DMS153 treated with DMSO at 0.1 percent for 48 hours (cell line): ENCODE results near the gene RHO.

ENCODE experiments used
- DNase-seq: peaks from one replicate; lab custom pipeline; 2025; ENCODE audit not compliant: unreplicated experiment; lab: John Stamatoyannopoulos, UW

Gene RHO

GRCh38 chr3:129518581-129518980, 9.9 kb upstream of the RHO start:
- DNase-seq: no peak

DNA sequence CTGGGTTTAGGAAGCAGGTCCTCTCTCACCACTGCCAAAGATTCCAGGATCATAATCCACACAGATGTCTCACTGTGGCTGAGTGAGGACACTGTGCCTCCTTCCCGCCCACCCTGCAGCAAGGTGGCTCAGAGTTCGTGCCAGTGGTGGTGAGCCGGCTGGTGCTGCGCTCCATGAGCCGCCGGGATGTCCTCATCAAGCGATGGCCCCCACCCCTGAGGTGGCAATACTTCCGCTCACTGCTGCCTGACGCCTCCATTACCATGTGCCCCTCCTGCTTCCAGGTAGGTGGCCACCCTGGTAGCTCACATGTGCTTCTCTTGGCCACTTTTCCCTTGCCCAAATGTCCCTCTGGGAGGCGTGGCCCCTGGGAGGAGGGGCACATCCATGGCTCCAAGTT, 9.0 kb upstream of the RHO start:
- no peak for DNase-seq

DNA sequence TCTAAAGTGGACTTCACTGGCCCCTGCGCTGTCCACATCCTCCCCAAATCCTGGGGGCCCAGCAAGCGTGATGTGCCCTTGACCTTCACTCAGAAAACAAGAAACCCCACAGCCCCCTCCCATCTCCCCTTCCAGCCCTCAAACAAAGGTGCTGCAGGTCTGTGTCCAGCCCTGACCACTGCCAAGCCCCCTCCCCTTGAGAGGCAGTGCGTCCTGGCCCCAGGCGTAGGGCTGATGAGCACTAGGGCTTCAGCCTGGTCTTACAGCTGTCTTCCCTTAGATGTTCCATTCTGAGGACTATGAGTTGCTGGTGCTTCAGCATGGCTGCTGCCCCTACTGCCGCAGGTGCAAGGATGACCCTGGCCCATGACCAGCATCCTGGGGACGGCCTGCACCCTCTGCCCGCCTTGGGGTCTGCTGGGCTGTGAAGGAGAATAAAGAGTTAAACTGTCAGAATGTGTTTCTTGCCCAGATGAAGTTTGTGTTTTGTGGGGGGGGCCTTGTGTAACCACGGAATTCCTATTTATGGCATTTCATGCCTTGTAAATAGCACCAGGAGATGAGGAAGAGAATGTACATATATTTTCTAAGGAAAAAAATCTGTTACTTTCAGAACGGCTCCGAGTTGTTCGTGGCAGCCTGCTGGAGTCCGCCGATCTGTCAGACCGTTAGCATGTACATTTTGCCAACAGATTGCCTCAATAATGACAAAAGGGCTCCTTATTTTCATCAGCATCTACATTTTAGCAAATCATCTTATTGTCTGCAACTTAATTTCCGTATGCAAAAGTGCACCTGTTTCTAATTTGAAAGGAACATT, 8.3 kb upstream of the RHO start:
- DNase-seq: no peak

DNA sequence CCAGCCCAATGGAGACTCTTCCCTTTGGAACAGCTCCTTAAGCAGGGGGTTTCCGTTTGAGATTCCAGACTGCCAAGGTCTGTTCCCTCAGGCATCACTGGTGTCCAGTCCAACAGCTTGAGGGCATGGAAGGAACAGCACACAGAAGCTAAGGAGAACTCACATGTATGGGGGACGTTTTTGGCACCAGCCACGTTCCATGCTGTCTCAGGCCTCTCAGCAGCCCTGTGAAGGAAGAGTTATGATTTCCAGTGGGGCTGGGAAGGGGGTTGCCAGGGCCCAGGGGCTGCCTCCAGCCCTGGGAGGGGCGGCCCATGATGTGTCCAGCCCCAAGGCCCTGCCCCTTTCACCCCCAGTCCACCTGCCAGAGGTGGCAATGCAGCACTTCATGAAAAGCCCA, 7.5 kb upstream of the RHO start:
- DNase-seq: no peak

- no peak for DNase-seq
Observed at GRCh38 chr3:129521611-129522010, 6.8 kb upstream of the RHO start.

DNA sequence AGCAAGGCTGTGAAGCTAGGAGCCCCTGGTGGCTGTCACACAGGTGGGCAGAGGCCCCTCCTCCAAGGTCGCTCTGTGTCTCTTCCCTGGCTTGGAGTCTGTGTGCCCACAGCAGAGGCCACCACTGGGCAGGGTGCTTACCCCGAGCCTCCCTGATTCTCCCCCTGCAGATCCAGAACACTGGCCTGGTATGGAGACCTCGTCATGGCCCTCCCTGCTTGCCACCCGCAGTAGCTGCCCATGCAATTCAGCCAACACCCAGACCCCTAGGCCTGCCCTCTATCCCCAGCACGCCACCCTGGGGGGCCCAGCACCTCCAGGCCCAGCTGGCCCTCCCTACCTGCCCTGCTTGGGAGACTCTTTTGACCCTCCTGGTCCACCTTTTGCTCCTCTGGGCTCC, 5.5 kb upstream of the RHO start:
- no peak for DNase-seq

GRCh38 chr3:129524081-129524480, 4.4 kb upstream of the RHO start:
- no peak for DNase-seq

DNA sequence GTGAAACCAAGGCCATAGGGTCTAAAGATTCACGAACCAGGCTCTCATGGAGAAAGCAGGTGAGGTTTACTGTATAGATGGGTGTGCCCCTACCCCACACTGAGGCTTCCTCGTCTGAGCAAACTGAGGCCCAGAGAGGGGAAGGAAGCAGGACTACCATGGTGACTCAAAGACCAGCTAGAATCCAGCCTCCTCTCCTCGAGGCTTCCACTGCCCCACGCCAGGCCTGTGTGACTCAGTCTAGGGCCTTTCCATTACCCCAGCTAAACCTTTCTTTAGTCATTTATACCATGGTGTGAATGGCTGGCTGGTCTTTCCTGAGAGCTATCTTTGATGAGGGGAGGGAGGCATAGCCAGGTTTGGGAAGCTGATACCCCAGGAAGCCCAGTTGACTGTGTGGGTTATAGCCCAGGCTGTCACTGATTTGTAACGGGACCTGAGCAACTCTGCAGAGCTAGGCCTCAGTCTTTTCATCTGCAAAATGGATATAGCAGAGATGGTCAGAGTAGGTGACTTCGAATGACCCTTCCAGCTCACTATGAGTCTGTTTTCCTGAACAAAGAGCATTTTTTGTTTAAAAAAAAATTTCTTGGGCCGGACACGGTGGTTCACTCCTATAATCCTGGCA, 3.0 kb upstream of the RHO start:
- no peak for DNase-seq

- DNase-seq: no peak
Observed at GRCh38 chr3:129526121-129526900, 2.1 kb upstream of the RHO start.

- no peak for DNase-seq
Observed at GRCh38 chr3:129527262-129527661, 1.2 kb upstream of the RHO start.

DNA sequence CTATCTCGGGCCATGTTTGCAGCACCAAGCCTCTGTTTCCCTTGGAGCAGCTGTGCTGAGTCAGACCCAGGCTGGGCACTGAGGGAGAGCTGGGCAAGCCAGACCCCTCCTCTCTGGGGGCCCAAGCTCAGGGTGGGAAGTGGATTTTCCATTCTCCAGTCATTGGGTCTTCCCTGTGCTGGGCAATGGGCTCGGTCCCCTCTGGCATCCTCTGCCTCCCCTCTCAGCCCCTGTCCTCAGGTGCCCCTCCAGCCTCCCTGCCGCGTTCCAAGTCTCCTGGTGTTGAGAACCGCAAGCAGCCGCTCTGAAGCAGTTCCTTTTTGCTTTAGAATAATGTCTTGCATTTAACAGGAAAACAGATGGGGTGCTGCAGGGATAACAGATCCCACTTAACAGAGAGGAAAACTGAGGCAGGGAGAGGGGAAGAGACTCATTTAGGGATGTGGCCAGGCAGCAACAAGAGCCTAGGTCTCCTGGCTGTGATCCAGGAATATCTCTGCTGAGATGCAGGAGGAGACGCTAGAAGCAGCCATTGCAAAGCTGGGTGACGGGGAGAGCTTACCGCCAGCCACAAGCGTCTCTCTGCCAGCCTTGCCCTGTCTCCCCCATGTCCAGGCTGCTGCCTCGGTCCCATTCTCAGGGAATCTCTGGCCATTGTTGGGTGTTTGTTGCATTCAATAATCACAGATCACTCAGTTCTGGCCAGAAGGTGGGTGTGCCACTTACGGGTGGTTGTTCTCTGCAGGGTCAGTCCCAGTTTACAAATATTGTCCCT, 1.2 kb downstream of the RHO start:
- DNase-seq: no peak

DNA sequence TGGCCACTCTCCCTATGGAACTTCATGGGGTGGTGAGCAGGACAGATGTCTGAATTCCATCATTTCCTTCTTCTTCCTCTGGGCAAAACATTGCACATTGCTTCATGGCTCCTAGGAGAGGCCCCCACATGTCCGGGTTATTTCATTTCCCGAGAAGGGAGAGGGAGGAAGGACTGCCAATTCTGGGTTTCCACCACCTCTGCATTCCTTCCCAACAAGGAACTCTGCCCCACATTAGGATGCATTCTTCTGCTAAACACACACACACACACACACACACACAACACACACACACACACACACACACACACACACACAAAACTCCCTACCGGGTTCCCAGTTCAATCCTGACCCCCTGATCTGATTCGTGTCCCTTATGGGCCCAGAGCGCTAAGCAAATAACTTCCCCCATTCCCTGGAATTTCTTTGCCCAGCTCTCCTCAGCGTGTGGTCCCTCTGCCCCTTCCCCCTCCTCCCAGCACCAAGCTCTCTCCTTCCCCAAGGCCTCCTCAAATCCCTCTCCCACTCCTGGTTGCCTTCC, 1.9 kb downstream of the RHO start:
- DNase-seq: no peak

DNA sequence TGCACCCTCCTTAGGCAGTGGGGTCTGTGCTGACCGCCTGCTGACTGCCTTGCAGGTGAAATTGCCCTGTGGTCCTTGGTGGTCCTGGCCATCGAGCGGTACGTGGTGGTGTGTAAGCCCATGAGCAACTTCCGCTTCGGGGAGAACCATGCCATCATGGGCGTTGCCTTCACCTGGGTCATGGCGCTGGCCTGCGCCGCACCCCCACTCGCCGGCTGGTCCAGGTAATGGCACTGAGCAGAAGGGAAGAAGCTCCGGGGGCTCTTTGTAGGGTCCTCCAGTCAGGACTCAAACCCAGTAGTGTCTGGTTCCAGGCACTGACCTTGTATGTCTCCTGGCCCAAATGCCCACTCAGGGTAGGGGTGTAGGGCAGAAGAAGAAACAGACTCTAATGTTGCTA, 2.4 kb downstream of the RHO start:
- no peak for DNase-seq

DNA sequence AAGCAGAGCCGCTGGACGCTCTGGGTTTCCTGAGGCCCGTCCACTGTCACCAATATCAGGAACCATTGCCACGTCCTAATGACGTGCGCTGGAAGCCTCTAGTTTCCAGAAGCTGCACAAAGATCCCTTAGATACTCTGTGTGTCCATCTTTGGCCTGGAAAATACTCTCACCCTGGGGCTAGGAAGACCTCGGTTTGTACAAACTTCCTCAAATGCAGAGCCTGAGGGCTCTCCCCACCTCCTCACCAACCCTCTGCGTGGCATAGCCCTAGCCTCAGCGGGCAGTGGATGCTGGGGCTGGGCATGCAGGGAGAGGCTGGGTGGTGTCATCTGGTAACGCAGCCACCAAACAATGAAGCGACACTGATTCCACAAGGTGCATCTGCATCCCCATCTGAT, 3.3 kb downstream of the RHO start:
- no peak for DNase-seq

DNA sequence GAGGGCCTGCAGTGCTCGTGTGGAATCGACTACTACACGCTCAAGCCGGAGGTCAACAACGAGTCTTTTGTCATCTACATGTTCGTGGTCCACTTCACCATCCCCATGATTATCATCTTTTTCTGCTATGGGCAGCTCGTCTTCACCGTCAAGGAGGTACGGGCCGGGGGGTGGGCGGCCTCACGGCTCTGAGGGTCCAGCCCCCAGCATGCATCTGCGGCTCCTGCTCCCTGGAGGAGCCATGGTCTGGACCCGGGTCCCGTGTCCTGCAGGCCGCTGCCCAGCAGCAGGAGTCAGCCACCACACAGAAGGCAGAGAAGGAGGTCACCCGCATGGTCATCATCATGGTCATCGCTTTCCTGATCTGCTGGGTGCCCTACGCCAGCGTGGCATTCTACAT, 3.8 kb downstream of the RHO start:
- no peak for DNase-seq

DNA sequence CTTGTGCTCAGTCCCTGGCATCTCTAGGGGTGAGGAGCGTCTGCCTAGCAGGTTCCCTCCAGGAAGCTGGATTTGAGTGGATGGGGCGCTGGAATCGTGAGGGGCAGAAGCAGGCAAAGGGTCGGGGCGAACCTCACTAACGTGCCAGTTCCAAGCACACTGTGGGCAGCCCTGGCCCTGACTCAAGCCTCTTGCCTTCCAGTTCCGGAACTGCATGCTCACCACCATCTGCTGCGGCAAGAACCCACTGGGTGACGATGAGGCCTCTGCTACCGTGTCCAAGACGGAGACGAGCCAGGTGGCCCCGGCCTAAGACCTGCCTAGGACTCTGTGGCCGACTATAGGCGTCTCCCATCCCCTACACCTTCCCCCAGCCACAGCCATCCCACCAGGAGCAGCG, 5.0 kb downstream of the RHO start:
- DNase-seq: no peak

DNA sequence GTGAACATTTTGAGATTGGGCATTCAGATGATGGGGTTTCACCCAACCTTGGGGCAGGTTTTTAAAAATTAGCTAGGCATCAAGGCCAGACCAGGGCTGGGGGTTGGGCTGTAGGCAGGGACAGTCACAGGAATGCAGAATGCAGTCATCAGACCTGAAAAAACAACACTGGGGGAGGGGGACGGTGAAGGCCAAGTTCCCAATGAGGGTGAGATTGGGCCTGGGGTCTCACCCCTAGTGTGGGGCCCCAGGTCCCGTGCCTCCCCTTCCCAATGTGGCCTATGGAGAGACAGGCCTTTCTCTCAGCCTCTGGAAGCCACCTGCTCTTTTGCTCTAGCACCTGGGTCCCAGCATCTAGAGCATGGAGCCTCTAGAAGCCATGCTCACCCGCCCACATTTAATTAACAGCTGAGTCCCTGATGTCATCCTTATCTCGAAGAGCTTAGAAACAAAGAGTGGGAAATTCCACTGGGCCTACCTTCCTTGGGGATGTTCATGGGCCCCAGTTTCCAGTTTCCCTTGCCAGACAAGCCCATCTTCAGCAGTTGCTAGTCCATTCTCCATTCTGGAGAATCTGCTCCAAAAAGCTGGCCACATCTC, 6.1 kb downstream of the RHO start:
- DNase-seq: no peak

GRCh38 chr3:129535075-129535474, 6.6 kb downstream of the RHO start:
- no peak for DNase-seq

DNA sequence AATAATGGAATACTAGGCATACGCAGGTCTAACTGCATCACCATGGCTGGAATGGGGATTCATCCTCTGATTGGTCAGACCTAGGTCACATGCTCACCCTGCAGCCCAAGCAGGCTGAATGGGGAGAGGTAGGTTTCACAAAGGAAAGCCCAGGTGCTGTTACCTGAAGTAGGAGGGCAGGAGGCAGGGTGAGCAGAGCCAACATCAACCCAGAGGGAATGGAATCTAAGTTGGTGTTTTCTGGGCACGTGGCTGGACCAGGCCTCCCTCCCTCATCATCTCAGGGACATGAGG, 7.9 kb downstream of the RHO start:
- no peak for DNase-seq

DNA sequence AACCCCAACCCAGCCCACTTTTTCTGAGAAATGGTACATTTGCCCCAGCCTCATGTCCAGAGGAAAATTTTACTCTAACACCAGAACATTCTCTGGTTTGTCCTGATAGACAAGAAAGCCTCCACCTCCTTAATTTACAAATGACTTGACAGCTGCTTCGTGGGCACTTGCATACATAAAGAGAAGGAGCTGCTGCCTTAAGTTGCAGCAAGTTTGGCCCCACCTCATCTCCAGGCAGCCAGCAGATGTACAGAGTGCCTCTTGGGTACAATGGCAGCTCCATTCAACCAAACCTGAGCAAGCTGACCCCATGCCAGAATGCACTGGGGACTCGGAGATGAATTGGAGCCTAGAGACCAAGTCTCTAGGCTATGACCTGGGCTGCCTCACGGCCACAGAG, 8.4 kb downstream of the RHO start:
- DNase-seq: no peak

- no peak for DNase-seq
Observed at GRCh38 chr3:129539206-129539605, 10.8 kb downstream of the RHO start.
